Right lobe of liver (tissue), 6 donors: ENCODE data around the gene KIF6. TPM values are rescaled to one million over a fixed set of nuclear protein-coding genes. Genes with fewer than 3 reads are reported as not detected.

Source experiments
- ATAC-seq, 4 donors: fragments of 200-7000 bp; cut with Tn5 transposase; one replicate each; pipeline ENCODE4 v1.9.1; 2020; ENCODE audit warnings: mild to moderate bottlenecking in 4 of 4, moderate library complexity in 4 of 4
- DNase-seq, 3 donors: peaks; one replicate each; pipeline ENCODE4 v3.0.0-alpha.2; 2020
- H3K27ac ChIP-seq, 3 donors: fragments of 200-600 bp; one replicate each; pipeline ENCODE4 v1.8.0; 2022
- H3K27me3 ChIP-seq, 2 donors: fragments of 200-600 bp; one replicate each; pipeline ENCODE4 v1.8.0; 2022
- H3K36me3 ChIP-seq, 4 donors: fragments of 200-600 bp; sonication (generic) in 1 of 4; one replicate each; pipeline versions ENCODE4 v1.5.1 to v1.8.0; 2017 to 2022; ENCODE audit warnings: control low read depth in 1 of 4
- H3K4me1 ChIP-seq, 4 donors: fragments of 200-600 bp; sonication (generic) in 1 of 4; one replicate each; pipeline versions ENCODE4 v1.5.1 to v1.8.0; 2017 to 2022; ENCODE audit warnings: control low read depth in 1 of 4
- H3K4me3 ChIP-seq, 3 donors: fragments of 200-600 bp; one replicate each; pipeline ENCODE4 v1.8.0; 2022
- H3K9me3 ChIP-seq, 4 donors: fragments of 200-600 bp; sonication (generic) in 1 of 4; one replicate each; pipeline versions ENCODE4 v1.5.1 to v1.8.0; 2017 to 2022; ENCODE audit warnings: control low read depth in 1 of 4
- CTCF ChIP-seq, 4 donors: fragments of 200-600 bp in 3 of 4; fragments of 450-650 bp in 1 of 4; IDR thresholded peaks; one replicate each; pipeline versions ENCODE4 v1.5.1 to v1.8.0; 2016 to 2022; ENCODE audit warnings: antibody characterized with exemption in 4 of 4, mild to moderate bottlenecking in 2 of 4
- POLR2A ChIP-seq: fragments of 450-650 bp; IDR thresholded peaks from one replicate; pipeline ENCODE4 v1.6.1; 2017; ENCODE audit warnings: antibody characterized with exemption, mild to moderate bottlenecking
- WGBS: methylation state at CpG from one replicate; pipeline ENCODE4 v1.1.6; 2018; ENCODE audit warnings: low coverage, low lambda C conversion rate; ENCODE audit not compliant: insufficient coverage; ENCODE audit errors: missing lambda C conversion rate; 5-methylcytosine and 5-hydroxymethylcytosine counted together
- intact Hi-C, 2 donors: fragments of 100-400 bp; cut with DNase I; formaldehyde crosslinking; loops; one replicate each; pipeline versions ENCODE4 v1.11.2 to v1.14.1; 2022
- total RNA-seq, 6 experiments: library from RNA; depleted of rRNA in 2 of 6; stranded (reverse); fragments of >200 nt in 2 of 6; fragmentation: NEBNext Ultra II Directional in 3 of 6; extraction: Animal tissue kit (Norgen Biotek cat#: 25700) in 3 of 6; gene quantifications; one replicate each; pipeline versions ENCODE4 v1.1.0 to v1.2.4, GENCODE V29; 2016 to 2023
- donor health status: DM: no; HTN: yes; CAD: no.
- donor health status: DM: no; HTN: no; CAD: no.
- donor health status: DM: no; HTN: no; CAD: no.
- donor health status: DM: no; HTN: yes; CAD: no.
- donor health status: DM: no; HTN: yes; CAD: no.

KIF6 gene
- total RNA-seq, 6 experiments from 2014 or later: 0.18 to 0.83 (median 0.37) TPM; not detected in 2

- Histone ChIP-seq H3K4me1 (no peaks in the 10 kb centered on the region), H3K4me3 (no peak overlapping the region), H3K27ac (no peak overlapping the region), H3K36me3 (no peaks in the 10 kb centered on the region), H3K9me3 (no peaks in the 10 kb centered on the region), H3K27me3 (no peaks in the 10 kb centered on the region)
- TF ChIP-seq POLR2A: no peak
- no peak for TF ChIP-seq CTCF (IDR thresholded peaks at IDR 0.05)
- DNase-seq: no peak
- intact Hi-C loops: no loop called here
- 51% methylated on average over 14 of the region's 14 CpGs for WGBS
- ATAC-seq: peak in 3 of 4 donors; percentile 12 to 36 (median 27)
Observed at GRCh38 chr6:39342692-39343395, 382.4 kb downstream of the KIF6 start.

GRCh38 chr6:39341937-39342336 lies 383.3 kb downstream of the KIF6 start:
- Histone ChIP-seq H3K9me3 (no peaks in the 10 kb centered on the region), H3K4me3 (no peak overlapping the region), H3K27me3 (no peaks in the 10 kb centered on the region), H3K4me1 (no peaks in the 10 kb centered on the region), H3K27ac (no peak overlapping the region), H3K36me3 (no peaks in the 10 kb centered on the region)
- ATAC-seq (peak in 1 of 4 donors; percentile 27), DNase-seq (no peak)
- TF ChIP-seq POLR2A (no peak), CTCF (IDR thresholded peaks at IDR 0.05) (no peak)
- intact Hi-C loops: no loop called here
- 85% methylated on average over 5 of the region's 5 CpGs for WGBS

GRCh38 chr6:39341352-39341751 lies 383.9 kb downstream of the KIF6 start:
- Histone ChIP-seq H3K36me3 (no peaks in the 10 kb centered on the region), H3K27me3 (no peaks in the 10 kb centered on the region), H3K4me3 (no peak overlapping the region), H3K4me1 (no peaks in the 10 kb centered on the region), H3K27ac (no peak overlapping the region), H3K9me3 (no peaks in the 10 kb centered on the region)
- no peak for DNase-seq
- intact Hi-C loops: no loop called here
- ATAC-seq: no peak
- no peak for TF ChIP-seq CTCF (IDR thresholded peaks at IDR 0.05)
- no peak for TF ChIP-seq POLR2A
- 61% methylated on average over 3 of the region's 3 CpGs for WGBS

- H3K4me1 ChIP-seq: no peaks in the 10 kb centered on the region
- H3K4me3 ChIP-seq: no peak overlapping the region
- intact Hi-C loops: no loop called here
- TF ChIP-seq POLR2A: no peak
- no peak for TF ChIP-seq CTCF (IDR thresholded peaks at IDR 0.05)
- H3K36me3 ChIP-seq: no peaks in the 10 kb centered on the region
- H3K9me3 ChIP-seq: no peaks in the 10 kb centered on the region
- no peaks in the 10 kb centered on the region for H3K27me3 ChIP-seq
- WGBS: 6% methylated on average over 4 of the region's 10 CpGs
- DNase-seq (no peak), ATAC-seq (no peak)
- H3K27ac ChIP-seq: no peak overlapping the region
Observed at GRCh38 chr6:39339868-39340550, 385.2 kb downstream of the KIF6 start.
